NCI-H2081 (cell line): Measurements from ENCODE around the gene AGK.
A peak's percentile ranks its signal among the peaks of the same experiment; 100 is the strongest.
"Not testable (repeated sequence)": the region's sequence is repeated elsewhere in the genome, so short reads cannot be mapped to it uniquely, and the experiment has no call there.

Source experiments
- DNase-seq, 2 experiments: peaks; one replicate each; lab custom pipeline; 2025; lab: John Stamatoyannopoulos, UW

The AGK gene

DNA sequence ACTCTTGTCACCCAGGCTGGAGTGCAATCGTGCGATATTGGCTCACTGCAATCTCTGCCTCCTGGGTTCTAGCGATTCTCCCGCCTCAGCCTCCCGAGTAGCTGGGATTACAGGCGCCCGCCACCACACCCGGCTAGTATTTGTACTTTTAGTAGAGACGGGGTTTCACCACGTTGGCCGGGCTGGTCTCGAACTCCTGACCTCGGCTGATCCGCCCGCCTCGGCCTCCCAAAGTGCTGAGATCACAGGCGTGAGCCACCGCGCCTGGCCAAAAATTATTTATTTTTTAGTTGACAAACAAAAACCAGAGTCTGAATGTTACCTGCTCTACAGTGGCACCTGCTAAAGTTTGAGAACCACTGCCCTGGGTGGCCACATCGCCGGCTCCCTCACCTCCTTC is 96.5 kb downstream of the AGK start:
- not testable (repeated sequence) for DNase-seq

GRCh38 chr7:141648276-141649114 is 97.3 kb downstream of the AGK start:
- no peak for DNase-seq

DNA sequence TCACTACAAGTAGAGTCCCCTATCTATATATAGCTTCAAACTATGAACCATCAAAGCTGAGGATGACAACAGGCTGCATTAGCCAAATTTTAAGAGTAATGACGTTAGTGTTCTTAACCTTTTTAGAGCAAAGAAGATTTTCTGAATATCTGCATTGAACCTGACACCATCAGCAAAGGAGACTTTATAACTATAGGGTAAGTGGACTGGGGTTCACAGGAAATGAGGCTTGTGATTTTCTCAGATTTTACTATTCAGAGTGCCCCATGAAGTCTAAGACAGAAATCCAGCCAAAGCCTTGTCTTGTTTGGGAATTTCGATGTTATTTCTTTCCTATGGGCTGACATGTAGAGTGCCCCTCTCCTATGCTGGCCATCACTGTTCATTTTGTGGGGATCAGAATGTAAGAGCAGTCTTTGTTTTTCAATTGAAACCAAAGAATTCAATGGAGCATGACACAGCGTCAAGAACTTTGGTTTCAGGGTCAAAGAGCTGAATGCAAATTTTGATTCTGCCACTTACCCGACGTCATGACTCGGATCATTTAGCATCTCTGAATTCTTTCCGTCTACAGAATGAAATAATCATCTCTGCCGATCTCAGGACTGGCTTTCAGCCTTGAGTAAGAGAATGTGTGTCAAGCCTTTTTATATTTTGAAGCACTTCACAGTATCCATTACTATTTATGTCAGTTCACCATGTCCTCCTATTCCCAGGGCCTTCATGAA is 98.1 kb downstream of the AGK start:
- DNase-seq: no peak

GRCh38 chr7:141649865-141650634 is 98.8 kb downstream of the AGK start:
- DNase-seq: peak; percentile 91 to 92

DNA sequence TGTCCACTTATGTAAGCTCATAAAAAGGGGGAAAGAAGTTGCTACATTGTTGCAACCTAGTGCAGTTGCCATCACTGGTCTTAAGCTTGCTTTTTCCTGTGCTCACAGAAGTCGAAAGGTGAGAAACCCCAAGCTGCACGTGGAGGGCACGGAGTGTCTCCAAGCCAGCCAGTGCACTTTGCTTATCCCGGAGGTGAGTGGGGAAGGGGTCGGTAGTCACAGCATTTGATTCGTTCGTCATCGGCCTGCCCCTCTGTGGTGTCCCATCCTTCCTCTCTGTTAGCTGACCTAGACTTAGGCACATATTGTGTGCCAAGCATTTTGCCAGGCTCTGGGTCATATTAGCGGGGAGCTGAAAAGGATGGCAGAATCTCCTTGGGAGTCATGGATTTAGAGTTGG is 100.2 kb downstream of the AGK start:
- no peak for DNase-seq

GRCh38 chr7:141652691-141653090 is 101.5 kb downstream of the AGK start:
- DNase-seq: no peak

DNA sequence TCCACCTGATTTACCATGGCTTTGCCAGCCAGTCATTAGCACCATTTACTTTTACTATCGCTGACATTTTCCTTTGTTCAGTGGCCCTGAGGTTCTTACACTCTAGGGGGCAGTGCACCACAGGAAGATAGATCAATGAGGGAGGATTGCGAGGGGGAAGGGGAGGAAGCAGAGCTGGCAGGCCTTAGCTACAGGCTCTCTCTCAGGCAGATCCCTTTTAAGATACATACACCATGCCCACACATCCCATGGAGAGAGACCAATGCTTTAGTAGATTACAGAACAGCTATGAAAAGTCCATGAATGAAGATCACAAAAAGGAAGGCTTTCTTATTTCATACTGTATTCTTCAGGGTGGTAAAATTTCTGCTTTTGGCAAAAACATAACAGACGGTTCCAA is 103.3 kb downstream of the AGK start:
- DNase-seq: peak; percentile 88 to 91

GRCh38 chr7:141659501-141659900 is 108.3 kb downstream of the AGK start:
- no peak for DNase-seq

- DNase-seq: no peak
Measured at GRCh38 chr7:141660259-141660658, 109.0 kb downstream of the AGK start.

DNA sequence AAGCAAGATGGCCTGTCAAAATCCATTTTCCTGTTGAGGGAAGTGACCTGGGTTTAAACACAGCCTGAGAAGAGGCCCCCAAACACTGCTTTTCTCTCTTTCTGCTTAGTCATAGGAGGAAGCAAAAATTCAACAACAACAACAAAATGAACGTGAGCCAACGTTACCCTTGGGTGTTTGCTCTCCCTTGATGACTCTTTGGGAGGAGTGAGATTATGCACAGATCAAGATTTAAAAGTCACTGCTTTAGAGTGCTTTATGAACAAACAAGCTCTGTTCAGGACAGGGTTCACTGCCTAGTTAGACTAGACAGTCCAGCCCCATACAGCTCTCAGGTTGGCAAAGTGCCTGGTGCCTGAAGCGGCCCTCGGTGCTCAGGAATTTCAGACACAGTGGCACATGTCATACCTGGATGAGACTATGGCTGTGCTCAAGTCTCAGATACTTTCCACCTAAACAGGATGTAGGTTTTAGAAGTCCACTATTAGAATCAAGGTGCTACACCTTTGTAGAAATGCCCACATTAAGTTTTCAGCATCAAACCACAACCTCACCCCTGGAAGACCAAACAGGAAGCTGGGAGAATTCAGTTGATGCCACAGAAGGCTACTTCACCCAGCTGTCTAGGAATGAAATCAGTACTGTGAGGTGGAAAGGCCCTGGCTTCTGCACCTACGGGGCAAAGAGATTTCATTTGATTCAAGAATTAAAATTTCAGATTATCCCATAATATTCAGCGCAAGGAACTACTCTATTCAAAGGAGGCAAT is 112.1 kb downstream of the AGK start:
- no peak for DNase-seq

- no peak for DNase-seq
Measured at GRCh38 chr7:141664450-141664849, 113.2 kb downstream of the AGK start.

- no peak for DNase-seq
Measured at GRCh38 chr7:141665208-141666035, 114.2 kb downstream of the AGK start.

GRCh38 chr7:141666071-141666470 is 114.9 kb downstream of the AGK start:
- no peak for DNase-seq

- no peak for DNase-seq
Measured at GRCh38 chr7:141668853-141669252, 117.6 kb downstream of the AGK start.

DNA sequence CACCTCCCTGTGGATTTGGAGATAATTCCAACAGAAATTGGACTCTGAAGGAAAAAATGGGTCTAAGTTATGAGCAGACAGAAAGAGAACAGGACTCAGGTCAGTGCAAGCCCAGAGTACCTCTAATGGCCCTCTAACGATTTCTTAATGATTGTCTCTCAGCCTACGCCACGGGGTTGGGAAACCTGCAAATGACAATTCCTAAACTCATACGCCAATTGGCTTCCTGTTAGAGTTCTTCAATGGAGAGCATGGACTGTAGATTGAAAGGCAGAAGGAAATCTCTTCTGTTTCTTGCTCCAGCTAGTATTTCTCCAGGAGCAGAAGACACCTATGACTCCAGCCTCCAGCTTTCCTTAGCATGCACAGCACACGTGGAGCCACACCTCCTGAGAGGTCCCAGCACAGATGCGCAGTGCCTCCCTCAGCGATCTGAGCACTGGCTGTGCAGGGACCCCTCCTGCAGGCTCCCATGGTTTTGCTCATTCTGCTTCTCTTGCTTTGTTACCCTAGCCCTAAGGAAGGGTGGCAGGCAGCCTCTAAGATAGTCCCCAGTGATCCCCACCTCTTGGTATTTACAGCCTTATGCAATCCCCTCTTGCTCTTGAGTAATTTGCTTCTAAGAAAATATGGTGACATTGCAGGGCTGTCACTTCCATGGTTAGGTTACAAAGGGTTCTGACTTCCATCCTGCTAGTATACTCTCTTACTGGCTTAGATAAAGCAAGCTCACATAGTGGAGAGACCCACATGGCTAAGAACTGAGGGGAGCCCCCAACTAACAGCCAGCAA is 120.7 kb downstream of the AGK start:
- DNase-seq: no peak

GRCh38 chr7:141673346-141673745 is 122.1 kb downstream of the AGK start:
- DNase-seq: no peak

GRCh38 chr7:141674171-141674671 is 123.0 kb downstream of the AGK start:
- DNase-seq: no peak

GRCh38 chr7:141674702-141675101 is 123.5 kb downstream of the AGK start:
- DNase-seq: no peak

- peak in 1 of 2 experiments; percentile 26 for DNase-seq
Measured at GRCh38 chr7:141675436-141676215, 124.4 kb downstream of the AGK start.
